Stimulated activated CD8-positive, alpha-beta memory T cell treated with anti-CD3 and anti-CD28 coated beads, Interleukin-4, amount 100 ng/mL, for 24 hours (primary cell): ENCODE results near the gene STX4.

Experiments used
- DNase-seq: peaks from one replicate; pipeline ENCODE4 v3.0.0-alpha.2; 2020; ENCODE audit warnings: low read depth

The STX4 gene

GRCh38 chr16:31083556-31083955 is 50.2 kb downstream of the STX4 start:
- no peak for DNase-seq

GRCh38 chr16:31083981-31084380 is 50.6 kb downstream of the STX4 start:
- no peak for DNase-seq

GRCh38 chr16:31084584-31085302 is 51.4 kb downstream of the STX4 start:
- no peak for DNase-seq

GRCh38 chr16:31085411-31085810 is 52.1 kb downstream of the STX4 start:
- no peak for DNase-seq

GRCh38 chr16:31085873-31086628 is 52.7 kb downstream of the STX4 start:
- DNase-seq, result no peak

- no peak for DNase-seq
Measured at GRCh38 chr16:31086629-31086906, 53.2 kb downstream of the STX4 start.

- DNase-seq, result no peak
Measured at GRCh38 chr16:31087481-31087880, 54.1 kb downstream of the STX4 start.

- no peak for DNase-seq
Measured at GRCh38 chr16:31087971-31088370, 54.6 kb downstream of the STX4 start.

GRCh38 chr16:31088459-31089183 is 55.3 kb downstream of the STX4 start, which contains the start of gene PRSS53:
Gene PRSS53, minus strand, starts transcription at chr16:31088943. Its CDS starts 134 bp downstream, at chr16:31088809.
- no peak for DNase-seq

- no peak for DNase-seq
Measured at GRCh38 chr16:31089199-31089598, 55.8 kb downstream of the STX4 start.
